Measurements from ENCODE around the gene IL17RD.

IL17RD gene

GRCh38 chr3:57158813-57159738, 6.1 kb downstream of the IL17RD start:
- DNase-seq (ENCODE audit: low spot score) = no peak

- DNase-seq (ENCODE audit: low spot score) = no peak
Observed at GRCh38 chr3:57158325-57158724, 6.8 kb downstream of the IL17RD start.

- no peak for DNase-seq (ENCODE audit: low spot score)
Observed at GRCh38 chr3:57157545-57157944, 7.6 kb downstream of the IL17RD start.

- DNase-seq (ENCODE audit: low spot score) = no peak
Observed at GRCh38 chr3:57155310-57155643, 9.9 kb downstream of the IL17RD start.

- no peak for DNase-seq (ENCODE audit: low spot score)
Observed at GRCh38 chr3:57154470-57155309, 10.5 kb downstream of the IL17RD start.

- no peak for DNase-seq (ENCODE audit: low spot score)
Observed at GRCh38 chr3:57152151-57153143, 12.7 kb downstream of the IL17RD start.

GRCh38 chr3:57151749-57152148, 13.4 kb downstream of the IL17RD start:
- DNase-seq (ENCODE audit: low spot score) = no peak

- DNase-seq (ENCODE audit: low spot score) = peak; percentile 41
Observed at GRCh38 chr3:57151021-57151449, 14.1 kb downstream of the IL17RD start.

- no peak for DNase-seq (ENCODE audit: low spot score)
Observed at GRCh38 chr3:57150113-57150581, 15.0 kb downstream of the IL17RD start.

GRCh38 chr3:57147071-57147470, 18.1 kb downstream of the IL17RD start:
- DNase-seq (ENCODE audit: low spot score) = no peak

GRCh38 chr3:57145852-57146251, 19.3 kb downstream of the IL17RD start:
- DNase-seq (ENCODE audit: low spot score) = no peak

GRCh38 chr3:57144952-57145351, 20.2 kb downstream of the IL17RD start:
- DNase-seq (ENCODE audit: low spot score) = no peak

- DNase-seq (ENCODE audit: low spot score) = no peak
Observed at GRCh38 chr3:57143886-57144459, 21.2 kb downstream of the IL17RD start.

- no peak for DNase-seq (ENCODE audit: low spot score)
Observed at GRCh38 chr3:57142411-57142723, 22.8 kb downstream of the IL17RD start.

GRCh38 chr3:57141719-57142410, 23.3 kb downstream of the IL17RD start:
- no peak for DNase-seq (ENCODE audit: low spot score)

GRCh38 chr3:57140894-57141293, 24.3 kb downstream of the IL17RD start:
- no peak for DNase-seq (ENCODE audit: low spot score)

GRCh38 chr3:57135964-57136719, 29.0 kb downstream of the IL17RD start:
- DNase-seq (ENCODE audit: low spot score) = no peak

- no peak for DNase-seq (ENCODE audit: low spot score)
Observed at GRCh38 chr3:57133157-57133556, 32.0 kb downstream of the IL17RD start.

GRCh38 chr3:57132674-57133073, 32.5 kb downstream of the IL17RD start:
- no peak for DNase-seq (ENCODE audit: low spot score)

- no peak for DNase-seq (ENCODE audit: low spot score)
Observed at GRCh38 chr3:57131210-57131588, 34.0 kb downstream of the IL17RD start.
